H54 (cell line): Measurements from ENCODE around the gene FKBP1A.

Source experiments
- DNase-seq: peaks from one replicate; pipeline ENCODE4 v3.0.0; 2011; ENCODE audit warnings: low spot score, mixed read lengths; ENCODE audit not compliant: insufficient read length
- FAIRE-seq: peaks from 3 replicates; lab custom pipeline; 2011; peaks lifted over from hg19 to GRCh38; lab: Jason Lieb, UNC
- POLR2A ChIP-seq: IDR thresholded peaks from 2 replicates; pipeline ENCODE4 v1.6.1; 2011; ENCODE audit warnings: low read depth, mild to moderate bottlenecking, low read length

Gene FKBP1A

DNA sequence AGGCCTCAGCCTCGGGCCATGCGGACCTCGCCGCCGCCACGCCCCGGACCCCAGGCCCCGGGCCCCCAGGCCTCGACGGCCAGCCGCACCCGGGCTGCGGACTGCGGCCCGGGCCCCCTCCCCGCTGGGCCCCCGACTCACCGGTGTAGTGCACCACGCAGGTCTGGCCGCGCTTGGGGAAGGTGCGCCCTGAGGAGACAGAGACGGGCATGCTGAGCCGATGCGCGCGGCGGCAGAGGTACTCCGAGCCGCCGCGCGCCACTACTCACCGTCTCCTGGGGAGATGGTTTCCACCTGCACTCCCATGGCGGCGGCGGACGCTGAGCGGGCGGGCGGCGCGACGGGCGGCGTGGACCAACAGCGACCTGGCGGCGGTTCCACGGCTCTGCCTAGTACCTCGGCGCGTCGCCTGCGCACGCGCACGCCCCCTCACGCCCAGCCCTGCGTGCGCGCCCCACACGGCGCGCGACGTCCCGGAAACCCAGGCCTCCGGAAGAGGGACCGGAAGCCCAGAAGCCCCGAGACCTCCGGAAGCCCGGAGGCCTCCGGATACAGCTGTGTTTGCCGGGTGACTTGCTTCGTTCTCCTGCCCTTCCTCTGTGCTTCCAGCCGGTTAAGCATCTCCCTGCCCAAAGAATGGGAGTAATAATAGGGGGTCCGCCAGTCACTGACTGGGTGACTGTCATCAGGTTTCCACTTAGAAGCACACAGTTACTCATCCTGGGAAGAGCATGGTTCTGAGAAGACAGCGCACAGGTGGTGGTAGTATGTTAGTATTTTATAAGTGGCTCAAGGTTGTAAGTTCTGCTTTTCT is at the start of gene FKBP1A:
Gene FKBP1A (minus strand): TSS at position 362 of the 814 bp plus-strand sequence. CDS start 56 bp downstream, at position 306.
- TF ChIP-seq POLR2A = peak; percentile 90
- no peak for FAIRE-seq

DNA sequence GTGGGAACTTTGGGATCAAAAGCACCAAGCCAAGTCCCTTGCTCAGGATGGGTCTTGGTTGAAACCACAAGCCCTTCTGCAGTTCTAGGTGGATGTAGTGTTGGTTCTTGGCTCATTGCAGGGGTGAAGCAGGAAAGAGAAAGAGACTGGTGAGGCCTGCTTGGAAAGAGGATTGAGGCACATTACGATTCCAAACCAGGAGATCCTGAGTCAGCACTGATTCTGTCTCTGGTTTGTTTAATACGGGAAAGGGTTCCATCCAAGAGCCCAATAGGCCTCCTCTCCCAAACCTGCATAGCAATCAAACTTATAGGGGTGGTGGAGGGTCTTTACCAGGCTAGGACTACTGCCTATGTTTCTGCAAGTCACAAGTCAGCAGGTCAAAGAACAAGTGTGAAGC is 49.5 kb upstream of the FKBP1A start:
- TF ChIP-seq POLR2A = no peak
- no peak for DNase-seq
- no peak for FAIRE-seq

More for the DNA sequence above, at the start of gene FKBP1A:
- DNase-seq = peak; percentile 86

DNA sequence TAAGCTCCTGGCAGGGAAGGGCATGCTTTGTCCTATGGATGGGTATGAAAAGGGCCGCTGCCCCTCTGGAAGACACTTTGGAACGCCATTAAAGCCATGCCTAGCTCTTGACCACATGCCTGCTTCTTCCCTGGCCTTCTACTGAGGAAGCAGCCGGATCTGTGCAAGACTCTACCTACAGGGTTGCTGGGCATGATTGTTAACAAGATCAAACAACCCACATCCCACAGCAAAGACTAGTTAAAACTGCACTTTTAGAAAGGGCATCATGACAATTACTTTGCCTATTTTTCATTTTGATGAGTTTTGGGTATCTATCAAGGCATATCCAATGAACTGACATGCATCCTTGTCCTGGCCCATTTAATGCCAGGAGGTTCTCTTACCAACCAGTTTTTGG is 48.3 kb upstream of the FKBP1A start:
- no peak for TF ChIP-seq POLR2A
- DNase-seq (no peak), FAIRE-seq (no peak)

DNA sequence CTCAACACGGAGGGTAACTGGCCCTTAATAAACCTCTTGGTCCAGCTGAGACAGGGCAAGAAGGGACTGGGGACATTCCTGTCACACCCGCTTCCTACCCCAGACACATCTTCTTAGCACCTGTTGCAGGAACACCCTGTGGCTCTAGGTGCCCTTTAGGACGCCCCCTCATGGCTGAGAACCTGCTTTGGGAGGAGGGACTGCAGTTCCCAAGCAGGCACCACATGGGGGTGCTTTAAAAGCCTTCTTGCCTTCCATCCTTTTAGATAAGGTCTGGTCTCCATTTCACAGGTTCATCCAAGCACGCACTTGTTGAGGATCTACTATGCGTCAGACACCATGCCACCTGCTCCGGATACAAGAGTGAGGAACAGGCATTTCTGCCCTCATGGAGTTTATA is 47.2 kb upstream of the FKBP1A start:
- FAIRE-seq = no peak
- DNase-seq = no peak
- TF ChIP-seq POLR2A = no peak

DNA sequence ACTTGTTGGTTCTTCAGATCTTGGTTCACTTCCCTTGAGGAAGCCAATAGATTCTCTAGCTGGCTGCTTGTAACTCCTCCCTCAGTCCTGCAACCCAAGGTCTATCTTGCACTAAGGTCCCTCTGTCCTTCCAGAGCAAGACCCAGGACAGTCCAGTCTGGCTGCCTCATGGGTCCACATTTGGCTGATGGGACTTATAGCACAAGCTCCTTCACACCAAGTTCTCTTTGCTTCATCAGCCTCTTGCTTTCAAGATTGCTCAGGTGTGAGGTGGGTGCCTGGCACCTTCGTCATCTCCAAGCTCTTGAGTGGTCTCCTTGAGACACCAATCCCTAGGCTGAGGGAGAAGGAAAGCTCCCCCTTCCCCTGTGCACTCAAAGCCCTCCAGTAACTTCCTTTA is 45.5 kb upstream of the FKBP1A start:
- no peak for FAIRE-seq
- no peak for DNase-seq
- no peak for TF ChIP-seq POLR2A

DNA sequence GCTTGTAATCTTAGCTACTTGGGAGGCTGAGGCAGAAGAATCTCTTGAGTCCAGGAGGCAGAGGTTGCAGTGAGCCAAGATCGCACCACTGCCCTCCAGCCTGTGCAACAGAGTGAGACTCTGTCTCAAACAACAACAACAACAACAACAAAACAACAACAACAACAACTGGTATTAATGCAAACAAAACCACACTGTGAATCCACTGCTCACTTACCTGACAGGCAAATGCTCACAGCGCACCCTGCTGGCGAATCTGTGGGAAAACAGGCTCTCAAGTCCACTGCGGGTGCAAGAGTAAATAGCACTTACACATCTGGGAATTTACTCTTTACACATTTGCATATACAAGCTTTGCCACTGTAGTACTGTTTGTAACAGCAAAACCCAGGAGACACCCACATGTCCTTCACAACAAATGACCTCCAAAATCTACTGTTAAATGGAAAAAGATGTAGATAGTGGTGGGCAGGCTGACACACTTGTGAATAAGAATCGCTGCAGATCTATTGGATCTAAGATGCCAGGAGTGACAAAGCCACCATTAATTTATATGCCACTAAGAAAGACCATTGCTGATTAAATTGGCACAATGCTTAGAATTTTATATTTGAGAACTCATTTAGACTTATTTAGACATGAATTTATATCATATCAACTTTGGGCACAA is 44.5 kb upstream of the FKBP1A start:
- FAIRE-seq = no peak
- TF ChIP-seq POLR2A = no peak
- no peak for DNase-seq

DNA sequence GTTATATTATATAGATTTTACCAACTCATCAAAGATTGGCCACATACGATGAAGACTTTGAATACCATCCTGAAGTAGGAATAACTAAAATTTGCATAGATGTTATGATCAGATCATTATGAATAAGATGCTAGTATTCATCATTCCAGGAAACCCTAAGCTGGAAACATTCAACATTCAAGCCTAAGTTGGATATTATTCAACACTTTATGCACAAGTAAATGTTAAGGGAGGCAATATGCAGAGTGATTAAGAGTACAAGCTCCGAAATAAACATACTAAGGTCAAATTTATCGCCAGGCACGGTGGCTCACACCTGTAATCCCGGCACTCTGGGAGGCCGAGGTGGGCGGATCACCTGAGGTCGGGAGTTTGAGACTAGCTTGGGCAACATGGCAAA is 43.4 kb upstream of the FKBP1A start:
- FAIRE-seq = no peak
- DNase-seq = no peak
- TF ChIP-seq POLR2A = no peak

DNA sequence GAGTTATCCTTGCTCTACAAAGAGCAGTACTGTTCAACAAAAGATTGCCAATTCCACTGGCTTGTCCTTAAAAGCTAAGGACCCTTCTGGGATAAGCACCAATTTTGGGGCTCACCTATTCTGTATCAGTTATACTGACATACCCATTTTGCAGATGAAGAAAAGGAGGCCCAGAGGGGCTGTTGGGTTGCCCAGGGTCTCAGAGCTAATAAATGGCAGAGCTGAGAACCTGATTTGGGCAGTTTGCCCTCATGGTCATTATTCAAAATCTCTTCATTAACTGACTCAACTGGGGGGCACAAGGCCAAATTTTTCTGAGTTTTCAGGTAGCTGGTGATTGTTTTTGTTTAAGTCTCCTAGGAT is 42.5 kb upstream of the FKBP1A start:
- FAIRE-seq = no peak
- DNase-seq = no peak
- TF ChIP-seq POLR2A = no peak

DNA sequence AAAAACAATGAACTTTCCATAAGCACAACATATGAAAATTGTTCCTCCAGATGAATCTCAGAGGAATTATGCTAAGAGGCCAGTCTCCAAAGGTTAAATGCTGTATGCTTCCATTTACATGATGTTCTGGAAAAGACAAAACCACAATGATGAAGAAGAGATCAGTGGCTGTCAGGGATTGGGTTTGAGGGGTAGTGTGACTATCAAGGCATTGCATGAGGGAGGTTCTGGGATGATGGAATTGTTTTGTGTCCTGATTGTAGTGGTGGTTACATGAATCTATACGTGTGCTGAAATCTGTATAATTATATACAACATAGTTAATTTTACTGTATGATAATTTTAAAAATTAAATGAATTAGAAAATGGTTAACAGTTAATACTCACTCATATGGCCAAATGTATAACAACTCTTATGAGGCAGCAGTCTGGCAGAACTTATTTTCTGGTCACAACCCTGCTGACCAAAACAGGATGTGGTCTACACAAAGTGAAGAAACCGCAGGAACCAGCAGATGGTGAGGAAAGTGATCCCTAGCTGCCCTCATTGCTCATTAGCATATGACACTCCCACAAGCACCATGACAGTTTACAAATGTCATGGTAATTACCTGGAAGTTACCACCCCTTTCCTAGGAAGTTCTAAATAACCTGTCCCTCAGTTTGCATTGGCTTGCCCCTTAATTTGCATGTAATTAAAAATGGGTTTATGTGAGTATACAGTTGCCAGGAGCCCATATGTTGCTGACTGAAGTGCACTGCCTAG is 41.9 kb upstream of the FKBP1A start:
- TF ChIP-seq POLR2A = no peak
- DNase-seq (peak; percentile 51), FAIRE-seq (peak; percentile 84)

DNA sequence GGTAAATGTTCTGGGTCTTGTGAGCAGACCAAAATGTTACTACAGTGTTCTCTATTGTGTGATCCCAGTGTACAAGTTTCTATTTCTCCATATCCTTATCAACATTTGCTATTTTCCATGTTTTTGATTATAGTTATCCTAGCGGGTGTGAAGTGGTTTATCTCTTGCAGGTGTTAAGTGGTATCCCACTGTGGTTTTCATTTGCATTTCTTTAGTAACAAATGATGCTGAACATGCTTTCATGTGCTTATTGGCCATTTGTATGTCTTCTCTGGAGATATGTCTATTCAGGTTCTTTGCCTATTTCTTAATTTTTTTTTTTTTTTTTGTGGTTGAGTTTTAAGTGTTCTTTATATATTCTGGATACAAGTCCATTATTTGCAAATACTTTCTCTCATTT is 38.3 kb upstream of the FKBP1A start:
- DNase-seq = no peak

DNA sequence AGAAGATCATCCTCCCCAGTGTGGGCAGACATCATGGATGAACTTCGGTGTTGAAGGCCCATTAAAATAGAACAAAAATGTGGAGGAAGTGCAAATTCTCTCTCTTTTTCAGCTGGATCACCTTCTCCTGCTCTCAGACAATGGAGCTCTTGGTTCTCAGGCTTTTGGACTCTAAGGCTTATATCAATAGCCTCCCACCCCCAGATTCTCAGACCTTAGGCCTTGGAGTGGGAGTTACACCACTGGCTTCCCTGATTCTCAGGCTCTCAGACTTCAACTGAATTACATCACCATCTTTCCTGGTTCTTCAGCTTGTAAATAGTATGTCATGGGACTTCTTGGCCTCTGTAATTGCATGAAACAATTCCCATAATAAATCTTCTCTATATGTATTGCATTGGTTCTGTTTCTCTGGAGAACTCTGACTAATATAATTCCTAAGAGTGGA is 37.2 kb upstream of the FKBP1A start:
- FAIRE-seq (no peak), DNase-seq (no peak)
- no peak for TF ChIP-seq POLR2A

More for the DNA sequence above, 38.3 kb upstream of the FKBP1A start:
- no peak for TF ChIP-seq POLR2A
- no peak for FAIRE-seq

DNA sequence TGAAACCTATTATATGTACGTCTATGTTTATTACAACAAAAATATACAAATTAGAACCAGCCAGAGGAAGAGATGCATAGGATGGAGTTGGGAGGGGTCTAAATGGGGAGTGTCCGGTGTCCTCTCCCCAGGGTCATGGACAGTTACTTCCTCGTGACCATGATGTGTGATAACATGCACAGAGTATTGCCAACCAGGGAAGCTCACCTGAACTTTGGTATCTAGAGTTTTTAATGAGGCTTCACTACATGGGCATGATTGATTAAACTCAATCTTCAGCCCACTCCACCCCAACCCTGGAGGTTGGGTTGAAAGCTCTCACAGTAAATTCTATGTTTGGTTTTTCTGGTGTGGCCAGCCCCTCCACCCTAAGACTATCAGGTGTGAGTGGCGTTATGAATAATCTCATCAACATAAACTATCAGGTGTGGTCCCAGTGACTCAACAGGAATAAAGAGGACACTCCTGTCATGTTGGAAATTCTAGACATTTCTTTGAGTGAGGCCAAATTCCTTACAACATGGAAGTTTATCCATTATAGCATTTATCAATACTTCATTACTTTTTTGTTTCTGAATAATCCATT is 36.4 kb upstream of the FKBP1A start:
- TF ChIP-seq POLR2A = no peak
- no peak for FAIRE-seq
- DNase-seq = no peak

DNA sequence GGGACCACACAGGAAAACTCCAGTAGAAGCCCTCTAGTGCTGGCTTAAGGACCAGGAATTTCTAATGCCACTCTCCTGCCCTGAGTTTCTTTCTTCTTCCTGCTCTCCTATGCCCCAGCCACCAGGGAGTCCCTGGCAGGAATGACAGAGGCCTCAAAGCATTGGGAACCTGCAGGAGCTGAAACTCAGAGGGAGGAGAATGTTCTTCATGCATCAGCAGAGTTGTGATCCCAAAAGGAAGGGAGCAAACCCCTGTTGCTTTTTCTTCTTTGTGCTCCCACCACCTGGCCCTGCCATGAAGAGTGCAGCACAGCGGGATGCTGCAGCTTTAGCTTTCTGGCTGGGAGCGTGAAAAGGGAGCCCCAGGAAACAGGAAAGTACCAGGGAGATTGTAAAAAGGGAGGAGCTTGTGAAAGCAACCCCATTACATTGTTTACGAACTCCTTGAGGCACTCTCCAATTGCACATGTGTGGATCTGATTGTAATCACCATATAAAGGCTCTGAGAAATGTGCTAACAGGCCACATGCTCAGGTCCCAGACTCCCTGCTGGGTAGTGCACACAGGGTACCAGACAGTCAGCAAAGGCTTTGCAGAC is 34.7 kb upstream of the FKBP1A start:
- DNase-seq = no peak
- no peak for FAIRE-seq
- no peak for TF ChIP-seq POLR2A
